HG03460 (cell line): ENCODE results near the gene MACF1.
"Not testable (repeated sequence)": the region's sequence is repeated elsewhere in the genome, so short reads cannot be mapped to it uniquely, and the experiment has no call there.

Source experiments
- ATAC-seq: cut with Tn5 transposase; IDR thresholded peaks from one replicate; pipeline ENCODE4 v1.9.1; 2021; ENCODE audit not compliant: unreplicated experiment

The MACF1 gene

GRCh38 chr1:39446986-39447567 lies 242.6 kb downstream of the MACF1 start:
- no peak for ATAC-seq

- ATAC-seq, result not testable (repeated sequence)
Measured at GRCh38 chr1:39450041-39450440, 245.5 kb downstream of the MACF1 start.

DNA sequence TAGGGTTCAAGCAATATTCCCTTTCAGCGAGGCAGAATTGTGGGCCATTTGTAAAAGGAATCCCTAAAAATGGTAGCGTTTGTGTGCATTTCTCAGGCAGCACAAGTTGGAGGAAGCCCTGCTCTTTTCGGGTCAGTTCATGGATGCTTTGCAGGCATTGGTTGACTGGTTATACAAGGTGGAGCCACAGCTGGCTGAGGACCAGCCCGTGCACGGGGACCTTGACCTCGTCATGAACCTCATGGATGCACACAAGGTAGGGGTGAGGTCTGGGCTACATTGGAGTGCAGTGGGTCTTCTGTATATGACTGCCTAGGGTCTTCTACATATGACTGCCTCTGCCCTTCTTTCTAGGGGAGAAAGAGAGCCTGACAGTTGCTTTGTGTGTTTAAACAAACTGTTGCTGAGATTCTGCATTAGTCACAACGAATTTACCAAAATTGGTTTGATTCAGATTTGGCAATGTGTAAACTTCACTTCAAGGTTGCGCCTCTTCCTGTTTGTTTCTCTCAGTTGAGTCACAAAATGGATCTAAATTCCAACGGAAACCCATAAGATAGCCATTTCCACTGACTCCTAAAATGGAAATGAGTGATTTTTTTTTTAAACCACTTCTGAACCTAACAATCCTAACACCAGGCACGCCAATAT lies 246.6 kb downstream of the MACF1 start:
- ATAC-seq, result no peak

- no peak for ATAC-seq
Measured at GRCh38 chr1:39452081-39452480, 247.6 kb downstream of the MACF1 start.

DNA sequence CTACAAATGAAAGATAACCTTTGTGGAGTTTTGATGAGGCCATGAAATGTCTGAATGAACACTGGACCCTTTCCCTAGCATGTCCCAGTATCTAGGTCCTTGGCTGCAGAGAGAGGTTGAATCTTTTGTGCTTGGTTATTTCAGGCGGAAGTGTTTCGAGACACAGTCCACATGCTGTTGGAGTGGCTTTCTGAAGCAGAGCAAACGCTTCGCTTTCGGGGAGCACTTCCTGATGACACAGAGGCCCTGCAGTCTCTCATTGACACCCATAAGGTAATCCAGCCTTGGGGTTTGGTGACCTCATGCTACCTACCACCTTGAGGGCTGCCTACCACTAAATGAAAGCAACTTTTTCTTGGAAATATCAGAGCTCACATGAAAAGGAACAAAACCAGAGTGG lies 248.0 kb downstream of the MACF1 start:
- no peak for ATAC-seq

DNA sequence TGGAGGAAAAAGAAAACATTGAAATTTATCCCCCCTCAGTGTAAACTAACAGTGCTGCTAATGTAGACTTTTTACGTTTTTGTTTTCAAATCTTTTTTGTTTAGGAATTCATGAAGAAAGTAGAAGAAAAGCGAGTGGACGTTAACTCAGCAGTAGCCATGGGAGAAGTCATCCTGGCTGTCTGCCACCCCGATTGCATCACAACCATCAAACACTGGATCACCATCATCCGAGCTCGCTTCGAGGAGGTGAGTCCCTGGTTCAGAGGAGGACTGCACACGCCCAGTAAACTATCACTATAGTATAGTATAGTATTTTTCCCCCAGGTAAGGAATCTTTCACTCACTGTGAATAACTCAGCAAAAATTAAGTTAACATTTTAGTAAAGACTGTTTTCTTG lies 249.1 kb downstream of the MACF1 start:
- ATAC-seq, result no peak

DNA sequence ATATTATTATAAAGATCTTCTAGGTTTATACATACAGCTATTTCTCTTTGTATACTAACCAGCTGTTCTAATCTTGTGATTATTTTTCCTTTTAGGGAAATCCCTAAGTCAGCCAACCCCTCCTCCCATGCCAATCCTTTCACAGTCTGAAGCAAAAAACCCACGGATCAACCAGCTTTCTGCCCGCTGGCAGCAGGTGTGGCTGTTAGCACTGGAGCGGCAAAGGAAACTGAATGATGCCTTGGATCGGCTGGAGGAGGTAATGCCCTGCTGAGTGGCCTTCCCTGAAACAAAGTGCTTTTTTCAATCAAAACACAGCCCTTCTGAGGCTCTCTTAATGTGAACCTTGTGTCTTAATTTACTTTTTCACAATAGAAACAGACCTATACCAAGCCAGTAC lies 254.5 kb downstream of the MACF1 start:
- ATAC-seq, result no peak

DNA sequence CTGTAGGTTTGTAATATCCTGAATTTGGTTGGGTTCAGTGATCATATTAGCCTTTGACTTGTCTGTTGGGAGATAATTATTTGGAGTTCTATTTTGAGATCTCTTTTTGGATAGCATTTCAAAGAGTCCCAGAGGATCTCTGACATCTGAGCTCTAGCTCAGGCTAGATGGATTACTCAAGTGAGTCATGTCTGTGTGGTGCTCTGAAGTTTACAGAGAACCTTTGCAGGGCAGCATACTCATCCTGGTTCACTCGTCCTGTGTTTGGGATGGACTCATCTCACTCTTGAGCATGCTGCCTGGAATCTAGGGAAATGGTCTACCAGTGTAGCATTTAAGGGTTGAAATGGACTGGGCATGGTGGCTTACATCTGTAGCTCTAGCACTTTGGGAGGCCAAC lies 257.6 kb downstream of the MACF1 start:
- no peak for ATAC-seq

DNA sequence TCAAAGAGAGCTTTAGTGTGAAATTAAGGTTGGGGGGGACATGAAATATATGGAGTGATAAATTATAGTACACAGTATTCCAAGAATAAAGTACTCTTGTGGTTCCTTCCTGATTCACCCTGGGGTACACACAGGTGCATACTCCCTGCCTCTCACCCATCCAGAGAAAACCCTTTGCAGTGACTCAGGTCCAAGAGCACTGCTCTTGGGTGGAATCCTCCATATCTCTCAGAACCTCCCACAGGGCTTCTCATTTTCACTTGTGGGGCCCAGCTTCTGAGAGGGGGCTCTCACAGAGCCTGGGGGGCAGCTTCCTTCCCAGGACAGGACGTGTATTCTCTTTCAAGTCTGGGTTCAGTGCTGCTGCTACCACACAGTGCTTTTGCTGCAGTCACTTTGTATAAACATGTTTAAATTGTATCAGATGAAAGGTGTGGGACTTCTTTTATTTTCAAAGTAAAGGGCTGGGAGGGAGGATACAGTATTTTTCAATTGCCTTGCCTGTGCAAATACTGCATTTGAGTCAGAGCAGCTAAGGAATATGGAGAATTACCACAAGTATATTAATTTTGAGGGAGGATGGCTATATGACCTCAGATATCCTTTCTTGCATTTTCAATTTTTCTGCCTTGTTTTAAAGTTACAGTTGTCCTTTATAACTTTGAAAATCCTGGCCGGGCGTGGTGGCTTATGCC lies 262.1 kb downstream of the MACF1 start:
- no peak for ATAC-seq

DNA sequence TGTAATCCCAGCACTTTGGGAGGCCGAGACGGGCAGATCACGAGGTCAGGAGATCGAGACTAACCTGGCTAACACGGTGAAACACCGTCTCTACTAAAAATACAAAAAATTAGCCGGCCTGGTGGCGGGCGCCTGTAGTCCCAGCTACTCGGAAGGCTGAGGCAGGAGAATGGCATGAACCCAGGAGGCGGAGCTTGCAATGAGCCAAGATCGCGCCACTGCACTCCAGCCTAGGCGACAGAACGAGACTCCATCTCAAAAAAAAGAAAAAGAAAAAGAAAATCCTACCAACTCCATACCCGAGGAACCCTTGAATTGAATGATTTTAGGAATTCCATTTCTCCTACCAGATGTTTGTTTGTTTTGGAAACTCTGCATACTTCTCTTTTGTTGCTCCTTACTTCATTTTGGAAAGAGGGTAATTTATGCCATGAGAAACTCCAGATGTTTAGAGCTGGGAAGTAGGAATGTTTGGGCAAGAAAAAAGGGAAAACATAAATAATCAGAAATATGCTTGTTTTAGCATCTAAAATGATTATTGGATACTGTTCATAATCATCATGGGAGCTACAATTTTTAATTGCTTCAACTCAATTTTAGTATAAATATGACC lies 262.7 kb downstream of the MACF1 start:
- not testable (repeated sequence) for ATAC-seq

- ATAC-seq, result no peak
Measured at GRCh38 chr1:39469150-39469549, 264.7 kb downstream of the MACF1 start.

- no peak for ATAC-seq
Measured at GRCh38 chr1:39470040-39470439, 265.5 kb downstream of the MACF1 start.

DNA sequence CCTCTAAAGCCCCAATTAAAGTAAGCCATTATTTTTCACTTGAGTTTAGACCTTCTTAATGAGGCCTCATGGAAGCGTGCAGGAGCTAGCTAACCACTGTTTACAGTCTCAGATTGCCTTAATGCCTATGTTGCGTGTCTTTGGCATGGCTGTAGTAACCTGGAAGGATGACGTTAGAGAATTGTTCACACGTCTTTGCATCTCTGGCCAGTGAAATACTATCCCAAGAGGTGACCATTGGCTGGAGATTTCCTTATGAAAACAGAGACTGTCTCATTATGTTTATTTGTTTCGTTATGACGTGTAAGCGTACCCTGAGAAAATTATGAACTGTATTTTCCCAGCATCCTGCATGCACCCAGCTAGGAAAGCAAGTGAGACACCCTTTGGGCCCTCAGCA lies 268.3 kb downstream of the MACF1 start:
- no peak for ATAC-seq

GRCh38 chr1:39473324-39473723 lies 268.8 kb downstream of the MACF1 start:
- ATAC-seq, result no peak

DNA sequence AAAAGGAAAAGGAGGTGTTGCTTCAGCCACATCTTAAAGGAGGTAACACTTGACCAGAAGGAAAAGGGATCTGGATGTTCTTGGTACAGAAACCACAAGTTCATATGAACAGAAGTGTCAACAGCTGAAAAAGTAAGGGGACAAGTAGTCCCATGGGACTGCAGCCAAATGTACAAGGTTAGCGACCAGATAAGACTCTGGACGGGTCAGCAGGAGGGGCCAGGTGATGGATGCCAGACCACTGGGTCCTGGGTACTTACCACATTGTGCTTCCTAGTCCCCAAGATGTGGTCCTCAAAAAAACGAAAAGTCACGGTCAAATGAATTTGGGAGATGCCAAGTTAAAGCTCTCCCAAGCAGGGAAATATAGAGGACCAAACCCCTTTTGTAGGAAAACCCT lies 270.3 kb downstream of the MACF1 start:
- no peak for ATAC-seq

- ATAC-seq, result not testable (repeated sequence)
Measured at GRCh38 chr1:39475551-39475950, 271.1 kb downstream of the MACF1 start.

DNA sequence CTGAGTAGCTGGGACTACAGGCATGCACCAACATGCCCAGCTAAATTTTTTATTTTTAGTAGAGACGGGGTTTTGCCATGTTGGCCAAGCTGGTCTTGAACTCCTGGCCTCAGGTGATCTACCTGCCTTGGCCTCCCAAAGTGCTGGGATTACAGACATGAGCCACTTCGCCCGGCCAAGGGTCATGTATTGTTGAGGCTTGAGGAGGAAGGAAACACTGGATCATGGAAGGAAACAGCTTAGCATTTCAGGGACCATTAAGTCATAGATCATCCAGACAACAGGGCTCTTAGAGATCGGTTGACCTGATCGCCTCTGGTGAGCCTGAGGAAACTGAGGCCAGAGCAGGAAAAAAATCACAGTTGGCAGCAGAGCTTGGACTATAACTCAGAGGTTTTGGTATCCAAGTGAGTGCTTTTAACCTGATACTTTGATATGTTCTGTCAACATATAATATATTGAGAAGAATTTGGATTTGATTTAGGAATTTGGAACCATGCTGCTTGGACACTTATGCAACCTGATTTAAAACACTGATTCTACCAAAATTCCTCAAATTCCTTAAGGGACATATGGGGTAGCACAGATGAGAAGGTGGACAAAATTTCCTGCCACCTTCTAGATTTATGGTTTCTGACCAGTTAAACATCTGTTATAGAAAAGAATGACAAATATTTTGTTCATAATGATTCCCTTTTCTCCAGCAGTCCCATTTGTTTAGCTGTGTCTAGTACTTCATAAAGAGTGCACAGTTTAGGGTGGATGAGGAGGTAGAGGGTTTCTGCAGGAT lies 273.8 kb downstream of the MACF1 start:
- ATAC-seq, result no peak

- no peak for ATAC-seq
Measured at GRCh38 chr1:39481289-39481688, 276.8 kb downstream of the MACF1 start.

- ATAC-seq, result no peak
Measured at GRCh38 chr1:39483276-39483675, 278.8 kb downstream of the MACF1 start.

DNA sequence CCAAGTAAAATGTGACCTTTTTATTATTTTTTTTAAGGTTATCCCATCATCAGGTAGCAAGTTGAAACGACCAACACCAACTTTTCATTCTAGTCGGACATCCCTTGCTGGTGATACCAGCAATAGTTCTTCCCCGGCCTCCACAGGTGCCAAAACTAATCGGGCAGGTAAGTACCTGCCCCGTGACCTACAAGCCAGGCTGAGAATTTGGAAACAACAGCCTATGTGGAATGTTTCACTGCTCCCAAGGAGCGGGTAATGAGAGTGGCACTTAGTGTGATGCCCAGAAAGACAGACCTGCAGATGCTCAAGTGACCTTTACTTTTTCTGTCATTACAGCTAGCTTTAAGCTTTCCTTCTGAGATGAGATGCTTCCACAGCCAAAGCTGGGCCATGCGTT lies 280.1 kb downstream of the MACF1 start:
- no peak for ATAC-seq
